ENCODE data around the gene CXCL14.

The CXCL14 gene

DNA sequence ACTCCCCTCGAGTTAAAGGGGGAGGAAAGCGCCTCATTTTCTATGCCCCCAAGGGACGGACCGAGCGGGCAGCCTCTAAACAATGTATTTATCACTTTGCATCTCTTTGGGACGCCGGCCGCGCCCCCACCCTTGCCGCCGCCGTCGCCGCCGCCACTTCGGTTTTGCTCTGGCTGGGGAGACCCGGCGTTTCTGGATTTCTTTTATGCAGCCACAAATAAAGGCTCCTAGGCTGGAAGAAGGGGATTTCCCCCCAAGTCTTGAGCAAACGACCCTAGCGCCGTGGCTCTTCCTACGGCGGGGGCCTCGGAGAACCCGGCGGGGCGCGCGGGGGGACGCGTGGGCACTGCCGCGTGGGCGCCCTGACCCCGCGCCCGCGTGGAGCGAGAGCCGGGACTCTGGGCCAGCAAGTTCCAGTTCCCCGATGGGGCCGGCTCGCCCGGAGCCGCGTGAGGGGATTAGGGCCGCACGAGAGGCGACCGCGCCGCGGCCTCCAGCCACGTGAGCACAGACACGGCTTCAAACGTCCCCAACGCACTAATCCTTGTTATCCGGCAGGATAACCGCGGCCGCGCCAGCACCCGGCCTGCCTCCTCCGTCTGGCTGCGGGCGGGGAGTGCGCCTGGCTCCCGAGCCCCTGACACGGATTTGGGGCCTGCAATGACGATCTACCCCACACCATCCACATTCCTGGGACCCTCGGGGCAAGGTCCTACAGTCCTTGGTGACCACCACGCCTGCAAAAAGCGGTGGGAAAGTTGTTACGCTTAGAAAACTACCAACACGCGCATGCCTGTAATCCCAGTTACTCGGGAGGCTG, 35.1 kb downstream of the CXCL14 start:
- H3K9ac ChIP-seq (ENCODE audit: low read depth, low read length, poor library complexity): peak overlapping the region; percentile 53
- H3K4me1 ChIP-seq (ENCODE audit: control insufficient read depth in 2 of 2, insufficient read depth in 1 of 2, low read depth in 1 of 2, low read length in 2 of 2): peaks cover 5 to 13% of the 10 kb centered on the region in 2 donors
- H2BK12ac ChIP-seq (ENCODE audit: low read length): no peak overlapping the region
- no peak overlapping the region for H3K14ac ChIP-seq (ENCODE audit: low read length)
- peak overlapping the region; percentile 72 for H3K18ac ChIP-seq (ENCODE audit: low read length)
- H4K8ac ChIP-seq (ENCODE audit: low read depth, low read length): no peak overlapping the region
- H2BK5ac ChIP-seq (ENCODE audit: low read length): no peak overlapping the region
- H3K79me1 ChIP-seq (ENCODE audit: low read depth, low read length): no peaks in the 10 kb centered on the region
- H2AK5ac ChIP-seq (ENCODE audit: low read depth, low read length): no peak overlapping the region
- H3K27me3 ChIP-seq (ENCODE audit: control insufficient read depth in 3 of 3, insufficient read depth in 3 of 3, low read depth in 1 of 3, low read length in 3 of 3): peaks cover 34 to 100% (median 95%) of the 10 kb centered on the region in 3 experiments
- DNase-seq (ENCODE audit: low spot score): peak; percentile 64
- H3K4ac ChIP-seq (ENCODE audit: low read length): no peak overlapping the region
- H3K23ac ChIP-seq (ENCODE audit: low read depth, low read length, poor library complexity): peak overlapping the region; percentile 31
- no peak overlapping the region for H2BK120ac ChIP-seq (ENCODE audit: low read depth, low read length)
- WGBS, 2 donors (ENCODE audit: extremely low coverage in 2 of 2, insufficient read length in 2 of 2, insufficient replicate concordance in 1 of 2): no CpG with 5 or more reads among the region's 77 CpGs
- H2BK15ac ChIP-seq (ENCODE audit: low read length): peak overlapping the region; percentile 54
- H3K4me3 ChIP-seq (ENCODE audit: low read length in 2 of 2): no peak overlapping the region
- H3K4me2 ChIP-seq (ENCODE audit: insufficient read depth, low read length, poor library complexity, severe bottlenecking): peak overlapping the region; percentile 53
- peak overlapping the region; percentile 74 for H2AFZ ChIP-seq (ENCODE audit: low read length)
- no peaks in the 10 kb centered on the region for H3K36me3 ChIP-seq (replicated peaks in 1 of 2; ENCODE audit: control insufficient read depth in 2 of 2, insufficient read depth in 2 of 2, low read length in 2 of 2)
- H4K91ac ChIP-seq (ENCODE audit: low read depth, low read length, poor library complexity): no peak overlapping the region
- H3K27ac ChIP-seq (replicated peaks; ENCODE audit: low read length): no peak overlapping the region
- peaks cover 0 to 2% of the 10 kb centered on the region in 2 donors for H3K9me3 ChIP-seq (replicated peaks in 1 of 2; ENCODE audit: control insufficient read depth in 2 of 2, insufficient read depth in 1 of 2, low read depth in 1 of 2, low read length in 2 of 2)

DNA sequence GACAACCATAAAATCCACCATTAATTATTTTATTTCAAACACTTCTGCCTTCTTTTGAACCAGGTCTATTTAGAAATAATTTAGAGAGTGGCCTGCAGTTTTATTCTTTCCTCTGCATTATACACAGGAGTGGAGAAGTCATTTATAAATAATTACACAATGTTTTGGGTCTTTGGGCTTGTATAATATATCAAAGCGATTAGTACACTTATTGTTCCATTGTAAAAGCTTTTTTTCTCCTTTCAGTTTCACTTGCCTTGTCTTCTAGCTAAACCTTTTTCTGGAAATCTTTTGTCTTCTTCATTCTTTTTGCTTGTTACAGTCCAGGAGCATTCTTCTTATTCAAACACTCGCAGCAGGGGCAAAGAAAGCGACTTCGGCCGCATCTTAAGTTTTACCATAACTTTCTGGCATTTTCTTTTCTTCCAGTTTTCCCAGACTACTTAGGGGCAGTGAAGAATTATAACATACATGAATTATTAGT, 35.7 kb downstream of the CXCL14 start:
- no peaks in the 10 kb centered on the region for H3K36me3 ChIP-seq (replicated peaks in 1 of 2; ENCODE audit: control insufficient read depth in 2 of 2, insufficient read depth in 2 of 2, low read length in 2 of 2)
- peak; percentile 44 for DNase-seq (ENCODE audit: low spot score)
- no peak overlapping the region for H2BK15ac ChIP-seq (ENCODE audit: low read length)
- H3K14ac ChIP-seq (ENCODE audit: low read length): no peak overlapping the region
- H3K9ac ChIP-seq (ENCODE audit: low read depth, low read length, poor library complexity): no peak overlapping the region
- H3K79me1 ChIP-seq (ENCODE audit: low read depth, low read length): no peaks in the 10 kb centered on the region
- peaks cover 32 to 100% (median 95%) of the 10 kb centered on the region in 3 experiments for H3K27me3 ChIP-seq (ENCODE audit: control insufficient read depth in 3 of 3, insufficient read depth in 3 of 3, low read depth in 1 of 3, low read length in 3 of 3)
- no peak overlapping the region for H4K8ac ChIP-seq (ENCODE audit: low read depth, low read length)
- H3K4ac ChIP-seq (ENCODE audit: low read length): no peak overlapping the region
- H4K91ac ChIP-seq (ENCODE audit: low read depth, low read length, poor library complexity): no peak overlapping the region
- no peak overlapping the region for H3K4me3 ChIP-seq (ENCODE audit: low read length in 2 of 2)
- H2BK5ac ChIP-seq (ENCODE audit: low read length): no peak overlapping the region
- peak overlapping the region; percentile 53 for H3K4me2 ChIP-seq (ENCODE audit: insufficient read depth, low read length, poor library complexity, severe bottlenecking)
- H3K9me3 ChIP-seq (replicated peaks in 1 of 2; ENCODE audit: control insufficient read depth in 2 of 2, insufficient read depth in 1 of 2, low read depth in 1 of 2, low read length in 2 of 2): peaks cover 0 to 3% of the 10 kb centered on the region in 2 donors
- H2BK12ac ChIP-seq (ENCODE audit: low read length): no peak overlapping the region
- peaks cover 5 to 13% of the 10 kb centered on the region in 2 donors for H3K4me1 ChIP-seq (ENCODE audit: control insufficient read depth in 2 of 2, insufficient read depth in 1 of 2, low read depth in 1 of 2, low read length in 2 of 2)
- no peak overlapping the region for H3K27ac ChIP-seq (replicated peaks; ENCODE audit: low read length)
- H3K18ac ChIP-seq (ENCODE audit: low read length): no peak overlapping the region
- H3K23ac ChIP-seq (ENCODE audit: low read depth, low read length, poor library complexity): no peak overlapping the region
- no peak overlapping the region for H2BK120ac ChIP-seq (ENCODE audit: low read depth, low read length)
- no peak overlapping the region for H2AK5ac ChIP-seq (ENCODE audit: low read depth, low read length)
- WGBS, 2 donors (ENCODE audit: extremely low coverage in 2 of 2, insufficient read length in 2 of 2, insufficient replicate concordance in 1 of 2): no CpG with 5 or more reads among the region's 5 CpGs
- peak overlapping the region; percentile 74 for H2AFZ ChIP-seq (ENCODE audit: low read length)

DNA sequence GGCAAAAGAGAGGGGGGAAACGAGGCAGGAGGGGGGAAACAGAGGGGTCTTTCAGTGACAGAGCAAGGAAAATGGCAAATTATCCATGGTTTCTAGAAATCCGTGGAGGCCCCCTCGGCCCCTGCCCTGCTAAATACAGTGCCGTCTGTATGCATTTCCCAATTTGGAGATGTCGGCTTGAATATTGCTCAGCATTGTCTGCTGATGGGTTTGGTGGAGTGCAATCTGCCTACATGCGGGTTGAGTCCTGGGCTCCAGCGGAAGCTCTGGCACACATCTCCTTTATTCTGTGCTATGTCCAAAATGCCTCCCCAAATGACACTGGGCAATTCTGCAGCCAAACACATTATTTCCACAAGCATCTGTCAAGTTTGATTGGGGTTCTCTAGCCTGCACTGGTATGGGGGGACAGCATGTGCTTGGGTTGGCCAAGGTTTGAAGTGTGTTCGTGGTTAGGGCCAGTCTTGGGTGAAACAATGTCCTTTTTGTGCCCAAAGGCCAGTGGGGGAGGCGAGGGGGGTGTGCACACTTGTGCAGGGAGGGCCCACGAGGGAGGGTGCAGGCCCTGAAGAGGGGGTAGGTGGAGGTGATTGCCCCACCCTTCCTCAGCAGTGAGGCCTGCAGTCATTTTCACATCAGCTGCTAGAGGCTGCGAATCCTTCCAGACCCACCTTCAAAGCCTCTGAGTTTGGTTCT, 36.8 kb downstream of the CXCL14 start:
- Histone ChIP-seq H2BK120ac (ENCODE audit: low read depth, low read length) (no peak overlapping the region), H2AFZ (ENCODE audit: low read length) (no peak overlapping the region), H3K27ac (replicated peaks; ENCODE audit: low read length) (no peak overlapping the region), H2AK5ac (ENCODE audit: low read depth, low read length) (no peak overlapping the region), H3K9me3 (replicated peaks in 1 of 2; ENCODE audit: control insufficient read depth in 2 of 2, insufficient read depth in 1 of 2, low read depth in 1 of 2, low read length in 2 of 2) (peaks cover 0 to 12% of the 10 kb centered on the region in 2 donors), H4K8ac (ENCODE audit: low read depth, low read length) (no peak overlapping the region), H3K18ac (ENCODE audit: low read length) (peak overlapping the region; percentile 33), H2BK5ac (ENCODE audit: low read length) (no peak overlapping the region), H3K4me3 (ENCODE audit: low read length in 2 of 2) (no peak overlapping the region), H3K4ac (ENCODE audit: low read length) (no peak overlapping the region), H3K4me1 (ENCODE audit: control insufficient read depth in 2 of 2, insufficient read depth in 1 of 2, low read depth in 1 of 2, low read length in 2 of 2) (peaks cover 5 to 13% of the 10 kb centered on the region in 2 donors), H3K79me1 (ENCODE audit: low read depth, low read length) (no peaks in the 10 kb centered on the region), H3K14ac (ENCODE audit: low read length) (no peak overlapping the region), H3K23ac (ENCODE audit: low read depth, low read length, poor library complexity) (no peak overlapping the region), H3K27me3 (ENCODE audit: control insufficient read depth in 3 of 3, insufficient read depth in 3 of 3, low read depth in 1 of 3, low read length in 3 of 3) (peaks cover 41 to 100% (median 95%) of the 10 kb centered on the region in 3 experiments), H4K91ac (ENCODE audit: low read depth, low read length, poor library complexity) (no peak overlapping the region), H2BK12ac (ENCODE audit: low read length) (no peak overlapping the region), H3K4me2 (ENCODE audit: insufficient read depth, low read length, poor library complexity, severe bottlenecking) (no peak overlapping the region), H3K9ac (ENCODE audit: low read depth, low read length, poor library complexity) (no peak overlapping the region), H3K36me3 (replicated peaks in 1 of 2; ENCODE audit: control insufficient read depth in 2 of 2, insufficient read depth in 2 of 2, low read length in 2 of 2) (no peaks in the 10 kb centered on the region), H2BK15ac (ENCODE audit: low read length) (no peak overlapping the region)
- no CpG with 5 or more reads among the region's 11 CpGs for WGBS, 2 donors (ENCODE audit: extremely low coverage in 2 of 2, insufficient read length in 2 of 2, insufficient replicate concordance in 1 of 2)
- no peak for DNase-seq (ENCODE audit: low spot score)

Data from neuronal stem cell (in vitro differentiated cells).